Uterus (tissue), 4 donors: ENCODE measurements around the gene SURF2. TPM values are rescaled to one million over a fixed set of nuclear protein-coding genes. Genes with fewer than 3 reads are reported as not detected.

Experiments used
- DNase-seq, 2 donors: peaks; one replicate each; pipeline ENCODE4 v3.0.0-alpha.2; 2019 to 2020
- H3K27ac ChIP-seq, 2 donors: fragments of 200-600 bp; sonication (generic); 1 replicate in 1 of 2; 2 replicates in 1 of 2; pipeline ENCODE4 v1.5.1; 2016 to 2018
- H3K27me3 ChIP-seq, 2 donors: fragments of 200-600 bp; sonication (generic); one replicate each; pipeline ENCODE4 v1.5.1; 2018 to 2019; ENCODE audit warnings: control low read depth in 1 of 2
- H3K36me3 ChIP-seq, 2 donors: fragments of 200-600 bp; sonication (generic); one replicate each; pipeline ENCODE4 v1.5.1; 2019; ENCODE audit warnings: control low read depth in 1 of 2
- H3K4me1 ChIP-seq, 2 donors: fragments of 200-600 bp; sonication (generic); one replicate each; pipeline ENCODE4 v1.5.1; 2018 to 2019; ENCODE audit warnings: control low read depth in 1 of 2
- H3K4me3 ChIP-seq, 2 donors: fragments of 200-600 bp; sonication (generic); 1 replicate in 1 of 2; 2 replicates in 1 of 2; pipeline ENCODE4 v1.5.1; 2018 to 2019; ENCODE audit warnings: mild to moderate bottlenecking in 1 of 2
- H3K9me3 ChIP-seq, 2 donors: fragments of 200-600 bp; sonication (generic); one replicate each; pipeline ENCODE4 v1.5.1; 2019; ENCODE audit warnings: control low read depth in 1 of 2
- POLR2A ChIP-seq, 2 donors: fragments of 450-650 bp; IDR thresholded peaks; one replicate each; pipeline ENCODE4 v1.6.1; 2016; ENCODE audit warnings: antibody characterized with exemption in 2 of 2, mild to moderate bottlenecking in 1 of 2, moderate library complexity in 1 of 2
- intact Hi-C: fragments of 100-400 bp; cut with DNase I; formaldehyde crosslinking; loops from one replicate; pipeline ENCODE4 v1.15.1; 2023; ENCODE audit warnings: low total_unique reads
- total RNA-seq, 4 donors: library from RNA; depleted of rRNA in 3 of 4; stranded (reverse); fragments of >200 nt in 3 of 4; gene quantifications; one replicate each; pipeline versions ENCODE4 v1.1.0 to v1.2.4, GENCODE V29; 2014 to 2023
- TF ChIP-seq, protein P1 (sequence below), 4 experiments: fragments of 200-600 bp in 2 of 4; fragments of 450-650 bp in 2 of 4; sonication (generic) in 2 of 4; IDR thresholded peaks; one replicate each; pipeline ENCODE4 v1.5.1; 2016 to 2019; ENCODE audit warnings: antibody characterized with exemption in 4 of 4, mild to moderate bottlenecking in 2 of 4, moderate library complexity in 1 of 4
- donor health status: DM: yes; HTN: yes; CAD: no.

The SURF2 gene
- total RNA-seq, 4 donors from 2014 or later = 0.51 to 15.3 (median 5.9) TPM; not detected in 1

DNA sequence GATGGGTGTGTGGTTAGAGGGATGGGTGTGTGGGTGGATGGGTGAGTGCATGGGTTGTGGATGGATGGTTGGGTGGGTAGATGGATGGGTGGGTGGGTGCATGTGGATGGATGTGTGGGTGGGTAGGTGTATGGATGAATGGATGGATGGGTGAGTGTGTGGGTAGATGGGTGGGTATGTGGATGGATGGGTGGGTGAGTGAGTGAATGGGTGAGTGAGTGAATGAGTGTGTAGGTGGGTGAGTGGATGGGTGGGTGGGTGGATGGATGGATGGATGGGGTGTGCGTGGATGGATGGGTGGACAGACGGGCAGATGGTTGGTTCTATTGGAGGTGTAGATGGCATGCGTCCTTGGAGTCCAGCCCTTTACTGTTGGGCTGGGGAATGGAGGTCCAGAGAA lies 37.0 kb downstream of the SURF2 start:
- H3K4me1 ChIP-seq = no peaks in the 10 kb centered on the region
- H3K27ac ChIP-seq = no peak overlapping the region
- H3K9me3 ChIP-seq = no peaks in the 10 kb centered on the region
- intact Hi-C loops = no loop called here
- no peaks in the 10 kb centered on the region for H3K27me3 ChIP-seq
- no peak for DNase-seq
- no peak overlapping the region for H3K4me3 ChIP-seq
- H3K36me3 ChIP-seq = no peaks in the 10 kb centered on the region
- no peak for TF ChIP-seq POLR2A (IDR thresholded peaks at IDR 0.05)
- TF ChIP-seq, protein P1, sequence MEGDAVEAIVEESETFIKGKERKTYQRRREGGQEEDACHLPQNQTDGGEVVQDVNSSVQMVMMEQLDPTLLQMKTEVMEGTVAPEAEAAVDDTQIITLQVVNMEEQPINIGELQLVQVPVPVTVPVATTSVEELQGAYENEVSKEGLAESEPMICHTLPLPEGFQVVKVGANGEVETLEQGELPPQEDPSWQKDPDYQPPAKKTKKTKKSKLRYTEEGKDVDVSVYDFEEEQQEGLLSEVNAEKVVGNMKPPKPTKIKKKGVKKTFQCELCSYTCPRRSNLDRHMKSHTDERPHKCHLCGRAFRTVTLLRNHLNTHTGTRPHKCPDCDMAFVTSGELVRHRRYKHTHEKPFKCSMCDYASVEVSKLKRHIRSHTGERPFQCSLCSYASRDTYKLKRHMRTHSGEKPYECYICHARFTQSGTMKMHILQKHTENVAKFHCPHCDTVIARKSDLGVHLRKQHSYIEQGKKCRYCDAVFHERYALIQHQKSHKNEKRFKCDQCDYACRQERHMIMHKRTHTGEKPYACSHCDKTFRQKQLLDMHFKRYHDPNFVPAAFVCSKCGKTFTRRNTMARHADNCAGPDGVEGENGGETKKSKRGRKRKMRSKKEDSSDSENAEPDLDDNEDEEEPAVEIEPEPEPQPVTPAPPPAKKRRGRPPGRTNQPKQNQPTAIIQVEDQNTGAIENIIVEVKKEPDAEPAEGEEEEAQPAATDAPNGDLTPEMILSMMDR (IDR thresholded peaks at IDR 0.05) = no peak

DNA sequence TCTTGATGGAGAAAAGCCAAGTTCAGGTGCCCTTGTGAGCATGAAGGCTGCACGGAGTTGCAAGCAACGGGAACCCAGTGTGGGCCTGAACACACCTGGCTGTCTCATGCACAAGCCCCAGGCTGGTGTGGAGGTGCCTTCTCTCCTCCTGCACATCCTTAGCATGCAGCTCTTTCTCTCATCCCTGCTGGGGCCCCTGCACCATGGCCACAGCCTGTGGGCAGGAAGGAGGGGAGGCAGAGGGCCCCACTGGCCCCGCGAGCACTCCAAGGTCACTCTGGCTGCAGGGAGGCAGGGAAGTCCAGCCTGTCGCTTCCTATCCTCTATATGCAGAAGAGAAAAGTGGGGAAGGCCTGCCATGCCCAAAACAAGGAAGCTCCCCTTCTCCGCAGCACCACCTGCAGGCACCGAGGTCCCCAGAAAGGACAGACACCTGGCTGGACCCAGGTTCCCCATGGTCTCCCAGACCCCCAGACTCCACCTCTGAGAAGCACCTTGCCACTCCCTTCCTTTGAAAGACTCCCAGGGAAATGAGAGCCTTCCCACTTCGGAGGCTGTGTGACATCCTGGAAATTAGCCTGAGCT lies 38.4 kb downstream of the SURF2 start:
- intact Hi-C loops = no loop called here
- no peak overlapping the region for H3K4me3 ChIP-seq
- no peaks in the 10 kb centered on the region for H3K9me3 ChIP-seq
- H3K36me3 ChIP-seq = no peaks in the 10 kb centered on the region
- H3K27ac ChIP-seq = no peak overlapping the region
- no peak for TF ChIP-seq POLR2A (IDR thresholded peaks at IDR 0.05)
- TF ChIP-seq, protein P1 (IDR thresholded peaks at IDR 0.05) = no peak
- no peak for DNase-seq
- no peaks in the 10 kb centered on the region for H3K27me3 ChIP-seq
- H3K4me1 ChIP-seq = no peaks in the 10 kb centered on the region

DNA sequence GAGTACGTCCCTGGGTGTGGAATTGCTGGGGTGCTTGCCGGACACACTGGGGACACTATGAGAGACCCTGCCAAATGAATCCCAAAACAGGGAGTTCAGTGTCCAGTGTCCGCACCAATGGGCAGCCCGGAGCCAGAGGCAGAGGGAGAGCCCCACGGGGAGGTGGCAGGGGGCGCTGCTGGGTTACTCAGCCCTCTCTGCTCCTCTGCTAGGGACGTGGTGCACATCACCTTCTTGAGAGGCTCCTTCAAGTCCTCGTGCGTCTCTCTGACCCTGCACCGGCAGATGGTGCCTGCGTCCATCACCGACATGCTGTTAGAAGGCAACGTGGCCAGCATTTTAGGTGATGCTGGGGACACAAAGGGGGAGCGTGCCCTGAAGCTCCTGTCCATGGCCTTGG lies 40.6 kb downstream of the SURF2 start:
- no peaks in the 10 kb centered on the region for H3K9me3 ChIP-seq
- no peak overlapping the region for H3K4me3 ChIP-seq
- DNase-seq = no peak
- no peaks in the 10 kb centered on the region for H3K36me3 ChIP-seq
- H3K4me1 ChIP-seq = no peaks in the 10 kb centered on the region
- intact Hi-C loops = no loop called here
- no peaks in the 10 kb centered on the region for H3K27me3 ChIP-seq
- no peak overlapping the region for H3K27ac ChIP-seq
- TF ChIP-seq, protein P1 (IDR thresholded peaks at IDR 0.05) = no peak
- TF ChIP-seq POLR2A (IDR thresholded peaks at IDR 0.05) = no peak

DNA sequence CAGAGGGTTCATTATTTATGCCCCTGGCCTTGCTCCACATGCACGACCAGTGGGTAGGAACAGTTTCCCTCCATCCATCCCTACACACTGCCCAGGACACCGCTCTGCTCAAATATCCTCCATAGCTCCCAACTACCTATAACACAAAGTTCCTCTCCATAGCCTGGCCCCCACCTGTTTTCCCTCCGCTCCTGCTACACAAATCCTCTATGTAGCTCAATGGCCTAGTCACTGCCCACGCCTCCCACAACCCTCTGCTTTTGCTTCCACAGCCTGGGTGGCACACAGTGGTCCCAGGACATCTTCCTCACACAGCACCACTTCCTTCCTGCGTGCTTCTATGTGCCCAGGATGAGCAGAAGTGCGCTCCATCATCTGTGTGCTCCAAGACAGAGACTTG lies 41.0 kb downstream of the SURF2 start:
- no peak for TF ChIP-seq POLR2A (IDR thresholded peaks at IDR 0.05)
- TF ChIP-seq, protein P1 (IDR thresholded peaks at IDR 0.05) = no peak
- intact Hi-C loops = no loop called here

DNA sequence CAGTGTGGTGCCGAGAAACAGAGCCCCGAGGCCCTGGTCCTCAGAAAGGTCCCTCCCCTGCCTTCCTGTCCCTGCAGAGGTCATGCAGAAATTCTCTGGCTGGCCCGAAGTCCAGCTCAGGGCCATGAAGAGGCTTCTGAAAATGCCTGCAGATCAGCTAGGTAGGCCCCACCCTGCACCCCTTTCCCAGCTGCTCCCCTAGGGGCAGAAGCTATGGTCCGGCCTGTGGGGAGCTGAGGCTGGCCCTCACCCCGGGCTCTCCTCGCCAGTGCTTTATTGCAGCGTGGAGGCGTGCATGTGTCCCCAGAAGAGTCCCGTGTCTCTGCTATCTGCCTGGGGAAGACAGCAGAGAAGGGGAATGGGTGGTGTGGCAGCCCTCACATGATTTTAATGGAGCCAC lies 41.5 kb downstream of the SURF2 start:
- H3K4me3 ChIP-seq = no peak overlapping the region
- no peaks in the 10 kb centered on the region for H3K27me3 ChIP-seq
- no peaks in the 10 kb centered on the region for H3K36me3 ChIP-seq
- no peaks in the 10 kb centered on the region for H3K4me1 ChIP-seq
- no peak for DNase-seq
- no peaks in the 10 kb centered on the region for H3K9me3 ChIP-seq
- TF ChIP-seq, protein P1 (IDR thresholded peaks at IDR 0.05) = no peak
- no peak for TF ChIP-seq POLR2A (IDR thresholded peaks at IDR 0.05)
- no peak overlapping the region for H3K27ac ChIP-seq
- intact Hi-C loops = no loop called here

More for the DNA sequence above, 41.0 kb downstream of the SURF2 start:
- Histone ChIP-seq H3K27me3 (no peaks in the 10 kb centered on the region), H3K4me1 (no peaks in the 10 kb centered on the region), H3K9me3 (no peaks in the 10 kb centered on the region), H3K4me3 (no peak overlapping the region), H3K27ac (no peak overlapping the region), H3K36me3 (no peaks in the 10 kb centered on the region)
- no peak for DNase-seq
